GM23338 (cell line): ENCODE data around the gene CSPG4. TPM values are rescaled to one million over a fixed set of nuclear protein-coding genes. Genes with fewer than 3 reads are reported as not detected.

Experiments used
- ATAC-seq: fragments of 200-7000 bp; cut with Tn5 transposase; 3 replicates; pipeline ENCODE4 v1.9.1; 2020
- DNase-seq: peaks from one replicate; pipeline ENCODE4 v3.0.0-alpha.2; 2015; ENCODE audit warnings: low spot score
- H2AFZ ChIP-seq: fragments of 200-600 bp; sonication (generic); 2 replicates; pipeline ENCODE4 v1.8.0; 2016; ENCODE audit warnings: antibody characterized with exemption, mild to moderate bottlenecking, moderate library complexity
- H3F3A ChIP-seq: fragments of 200-600 bp; sonication (generic); replicated peaks from 2 replicates; pipeline ENCODE4 v1.8.0; 2017; ENCODE audit warnings: antibody characterized with exemption, mixed run types, low read depth
- H3K27ac ChIP-seq: fragments of 200-600 bp; sonication (generic); 2 replicates; pipeline ENCODE4 v1.6.1; 2016; ENCODE audit warnings: low read depth
- H3K27me3 ChIP-seq: fragments of 200-600 bp; sonication (generic); 2 replicates; pipeline ENCODE4 v1.8.0; 2016; ENCODE audit warnings: mild to moderate bottlenecking, mixed run types, moderate library complexity; ENCODE audit not compliant: insufficient read depth
- H3K36me3 ChIP-seq: fragments of 200-600 bp; sonication (generic); 2 replicates; pipeline ENCODE4 v1.8.0; 2016; ENCODE audit warnings: mild to moderate bottlenecking; ENCODE audit not compliant: insufficient read depth
- H3K4me1 ChIP-seq: fragments of 200-600 bp; sonication (generic); 2 replicates; pipeline ENCODE4 v1.8.0; 2016; ENCODE audit warnings: mild to moderate bottlenecking, moderate library complexity; ENCODE audit not compliant: insufficient read depth
- H3K4me2 ChIP-seq: fragments of 200-600 bp; sonication (generic); 2 replicates; pipeline ENCODE4 v1.7.1; 2017; ENCODE audit warnings: mixed run types
- H3K4me3 ChIP-seq: fragments of 200-600 bp; sonication (generic); 2 replicates; pipeline ENCODE4 v1.6.1; 2016; ENCODE audit warnings: mixed run types
- H3K79me2 ChIP-seq: fragments of 200-600 bp; sonication (generic); replicated peaks from 2 replicates; pipeline ENCODE4 v1.8.0; 2017; ENCODE audit warnings: mild to moderate bottlenecking; ENCODE audit not compliant: insufficient read depth
- H3K9me2 ChIP-seq: fragments of 200-600 bp; sonication (generic); 2 replicates; pipeline ENCODE4 v1.8.0; 2017; ENCODE audit not compliant: insufficient read depth
- H4K20me1 ChIP-seq: fragments of 200-600 bp; sonication (generic); replicated peaks from 2 replicates; pipeline ENCODE4 v1.8.0; 2017; ENCODE audit warnings: mild to moderate bottlenecking; ENCODE audit not compliant: insufficient read depth
- H3K27ac Mint-ChIP-seq: 2 replicates; pipeline ENCODE4 v1.8.0; 2020; ENCODE audit warnings: inconsistent platforms, mild to moderate bottlenecking, moderate library complexity, mixed read lengths
- H3K27me3 Mint-ChIP-seq: 3 replicates; pipeline ENCODE4 v1.8.0; 2022; ENCODE audit warnings: low read depth, mild to moderate bottlenecking, moderate library complexity, mixed read lengths, inconsistent platforms; ENCODE audit not compliant: insufficient read depth, poor library complexity
- H3K36me3 Mint-ChIP-seq: 3 replicates; pipeline ENCODE4 v1.8.0; 2021; ENCODE audit warnings: low read depth, mild to moderate bottlenecking, inconsistent platforms, moderate library complexity, mixed read lengths
- H3K4me1 Mint-ChIP-seq: 3 replicates; pipeline ENCODE4 v1.8.0; 2020; ENCODE audit warnings: mild to moderate bottlenecking, inconsistent platforms, mixed read lengths
- H3K4me3 Mint-ChIP-seq: 3 replicates; pipeline ENCODE4 v1.8.0; 2021; ENCODE audit warnings: moderate library complexity, mild to moderate bottlenecking, inconsistent platforms, mixed read lengths
- H3K9me3 Mint-ChIP-seq: 3 replicates; pipeline ENCODE4 v1.8.0; 2020; ENCODE audit warnings: moderate library complexity, mild to moderate bottlenecking, inconsistent platforms, mixed read lengths
- CREB1 ChIP-seq: fragments of 250-450 bp; sonication (Bioruptor Pico); IDR thresholded peaks from 2 replicates; pipeline ENCODE4 v1.5.0; 2020; ENCODE audit warnings: low read depth, mild to moderate bottlenecking, moderate library complexity
- EZH2 ChIP-seq: fragments of 200-600 bp; sonication (generic); IDR thresholded peaks from one replicate; pipeline ENCODE4 v1.8.0; 2017; ENCODE audit warnings: antibody characterized with exemption, mild to moderate bottlenecking, low read depth; ENCODE audit not compliant: unreplicated experiment
- JUNB ChIP-seq: IDR thresholded peaks from one replicate; pipeline ENCODE4 v1.6.1; 2016; ENCODE audit warnings: antibody characterized with exemption; ENCODE audit not compliant: unreplicated experiment
- NANOG ChIP-seq: IDR thresholded peaks from 2 replicates; pipeline ENCODE4 v1.6.1; 2016; ENCODE audit warnings: antibody characterized with exemption, borderline replicate concordance
- POLR2AphosphoS5 ChIP-seq: IDR thresholded peaks from 2 replicates; pipeline ENCODE4 v1.6.1; 2016; ENCODE audit warnings: antibody characterized with exemption, low read depth
- REST ChIP-seq: IDR thresholded peaks from one replicate; pipeline ENCODE4 v1.6.1; 2018; ENCODE audit warnings: antibody characterized with exemption; ENCODE audit not compliant: unreplicated experiment
- STAT1 ChIP-seq: IDR thresholded peaks from one replicate; pipeline ENCODE4 v1.6.1; 2016; ENCODE audit warnings: antibody characterized with exemption; ENCODE audit not compliant: unreplicated experiment
- ZNF114 ChIP-seq: fragments of 250-450 bp; sonication (Bioruptor Pico); IDR thresholded peaks from 2 replicates; pipeline ENCODE4 v1.5.0; 2020; ENCODE audit warnings: mild to moderate bottlenecking, moderate library complexity
- ZNF331 ChIP-seq: fragments of 250-450 bp; sonication (Bioruptor Pico); IDR thresholded peaks from 2 replicates; pipeline ENCODE4 v1.5.0; 2020; ENCODE audit warnings: low read depth, mild to moderate bottlenecking, moderate library complexity
- polyA plus RNA-seq: library from polyadenylated mRNA; unstranded; fragments of >200 nt; fragmentation: Nextera tagmentation; extraction: Ambion mirVana; gene quantifications from 2 replicates; pipeline ENCODE4 v1.2.1, GENCODE V29; 2016
- total RNA-seq: library from RNA; depleted of rRNA; stranded (reverse); fragments of >200 nt; shearing (Covaris generic); gene quantifications from 2 replicates; pipeline ENCODE4 v1.2.3, GENCODE V29; 2014
- TF ChIP-seq, protein P1 (sequence below): fragments of 250-450 bp; sonication (Bioruptor Pico); IDR thresholded peaks from 2 replicates; pipeline ENCODE4 v1.5.0; 2020; ENCODE audit warnings: mild to moderate bottlenecking, moderate library complexity
- TF ChIP-seq, protein P2 (sequence below), 2 experiments: fragments of 200-600 bp in 1 of 2; sonication (generic) in 1 of 2; conservative IDR thresholded peaks; 2 replicates each; pipeline versions ENCODE4 v1.5.1 to v1.6.1; 2016 to 2017; ENCODE audit warnings: antibody characterized with exemption in 2 of 2, low read depth in 2 of 2, mild to moderate bottlenecking in 2 of 2, moderate library complexity in 1 of 2

The CSPG4 gene
- total and polyA plus RNA-seq, 2 experiments from 2014 or later, result 0.27 to 4.0 TPM

GRCh38 chr15:75677465-75678323 is 35.0 kb downstream of the CSPG4 start:
- ATAC-seq (no peak), DNase-seq (no peak)
- H3K36me3 Mint-ChIP-seq, result no peaks in the 10 kb centered on the region; the same call in 2 of the 3 replicates
- Histone ChIP-seq H3K79me2 (no peaks in the 10 kb centered on the region), H3K9me2 (no peaks in the 10 kb centered on the region), H4K20me1 (no peaks in the 10 kb centered on the region), H2AFZ (no peak overlapping the region), H3K36me3 (no peaks in the 10 kb centered on the region), H3K27me3 (no peaks in the 10 kb centered on the region), H3K27ac (no peak overlapping the region), H3K4me1 (peaks cover 17% of the 10 kb centered on the region), H3F3A (peaks cover 12% of the 10 kb centered on the region; the same call in 1 of the 2 replicates), H3K4me3 (no peak overlapping the region), H3K4me2 (no peak overlapping the region)
- no peak overlapping the region for H3K4me3 Mint-ChIP-seq
- no peaks in the 10 kb centered on the region for H3K9me3 Mint-ChIP-seq
- TF ChIP-seq ZNF114 (CRISPR knock-in tag) (no peak), POLR2AphosphoS5 (no peak), NANOG (no peak), JUNB (no peak), EZH2 (no peak), CREB1 (no peak), REST (no peak), STAT1 (no peak), ZNF331 (CRISPR knock-in tag) (no peak)
- TF ChIP-seq, protein P1, sequence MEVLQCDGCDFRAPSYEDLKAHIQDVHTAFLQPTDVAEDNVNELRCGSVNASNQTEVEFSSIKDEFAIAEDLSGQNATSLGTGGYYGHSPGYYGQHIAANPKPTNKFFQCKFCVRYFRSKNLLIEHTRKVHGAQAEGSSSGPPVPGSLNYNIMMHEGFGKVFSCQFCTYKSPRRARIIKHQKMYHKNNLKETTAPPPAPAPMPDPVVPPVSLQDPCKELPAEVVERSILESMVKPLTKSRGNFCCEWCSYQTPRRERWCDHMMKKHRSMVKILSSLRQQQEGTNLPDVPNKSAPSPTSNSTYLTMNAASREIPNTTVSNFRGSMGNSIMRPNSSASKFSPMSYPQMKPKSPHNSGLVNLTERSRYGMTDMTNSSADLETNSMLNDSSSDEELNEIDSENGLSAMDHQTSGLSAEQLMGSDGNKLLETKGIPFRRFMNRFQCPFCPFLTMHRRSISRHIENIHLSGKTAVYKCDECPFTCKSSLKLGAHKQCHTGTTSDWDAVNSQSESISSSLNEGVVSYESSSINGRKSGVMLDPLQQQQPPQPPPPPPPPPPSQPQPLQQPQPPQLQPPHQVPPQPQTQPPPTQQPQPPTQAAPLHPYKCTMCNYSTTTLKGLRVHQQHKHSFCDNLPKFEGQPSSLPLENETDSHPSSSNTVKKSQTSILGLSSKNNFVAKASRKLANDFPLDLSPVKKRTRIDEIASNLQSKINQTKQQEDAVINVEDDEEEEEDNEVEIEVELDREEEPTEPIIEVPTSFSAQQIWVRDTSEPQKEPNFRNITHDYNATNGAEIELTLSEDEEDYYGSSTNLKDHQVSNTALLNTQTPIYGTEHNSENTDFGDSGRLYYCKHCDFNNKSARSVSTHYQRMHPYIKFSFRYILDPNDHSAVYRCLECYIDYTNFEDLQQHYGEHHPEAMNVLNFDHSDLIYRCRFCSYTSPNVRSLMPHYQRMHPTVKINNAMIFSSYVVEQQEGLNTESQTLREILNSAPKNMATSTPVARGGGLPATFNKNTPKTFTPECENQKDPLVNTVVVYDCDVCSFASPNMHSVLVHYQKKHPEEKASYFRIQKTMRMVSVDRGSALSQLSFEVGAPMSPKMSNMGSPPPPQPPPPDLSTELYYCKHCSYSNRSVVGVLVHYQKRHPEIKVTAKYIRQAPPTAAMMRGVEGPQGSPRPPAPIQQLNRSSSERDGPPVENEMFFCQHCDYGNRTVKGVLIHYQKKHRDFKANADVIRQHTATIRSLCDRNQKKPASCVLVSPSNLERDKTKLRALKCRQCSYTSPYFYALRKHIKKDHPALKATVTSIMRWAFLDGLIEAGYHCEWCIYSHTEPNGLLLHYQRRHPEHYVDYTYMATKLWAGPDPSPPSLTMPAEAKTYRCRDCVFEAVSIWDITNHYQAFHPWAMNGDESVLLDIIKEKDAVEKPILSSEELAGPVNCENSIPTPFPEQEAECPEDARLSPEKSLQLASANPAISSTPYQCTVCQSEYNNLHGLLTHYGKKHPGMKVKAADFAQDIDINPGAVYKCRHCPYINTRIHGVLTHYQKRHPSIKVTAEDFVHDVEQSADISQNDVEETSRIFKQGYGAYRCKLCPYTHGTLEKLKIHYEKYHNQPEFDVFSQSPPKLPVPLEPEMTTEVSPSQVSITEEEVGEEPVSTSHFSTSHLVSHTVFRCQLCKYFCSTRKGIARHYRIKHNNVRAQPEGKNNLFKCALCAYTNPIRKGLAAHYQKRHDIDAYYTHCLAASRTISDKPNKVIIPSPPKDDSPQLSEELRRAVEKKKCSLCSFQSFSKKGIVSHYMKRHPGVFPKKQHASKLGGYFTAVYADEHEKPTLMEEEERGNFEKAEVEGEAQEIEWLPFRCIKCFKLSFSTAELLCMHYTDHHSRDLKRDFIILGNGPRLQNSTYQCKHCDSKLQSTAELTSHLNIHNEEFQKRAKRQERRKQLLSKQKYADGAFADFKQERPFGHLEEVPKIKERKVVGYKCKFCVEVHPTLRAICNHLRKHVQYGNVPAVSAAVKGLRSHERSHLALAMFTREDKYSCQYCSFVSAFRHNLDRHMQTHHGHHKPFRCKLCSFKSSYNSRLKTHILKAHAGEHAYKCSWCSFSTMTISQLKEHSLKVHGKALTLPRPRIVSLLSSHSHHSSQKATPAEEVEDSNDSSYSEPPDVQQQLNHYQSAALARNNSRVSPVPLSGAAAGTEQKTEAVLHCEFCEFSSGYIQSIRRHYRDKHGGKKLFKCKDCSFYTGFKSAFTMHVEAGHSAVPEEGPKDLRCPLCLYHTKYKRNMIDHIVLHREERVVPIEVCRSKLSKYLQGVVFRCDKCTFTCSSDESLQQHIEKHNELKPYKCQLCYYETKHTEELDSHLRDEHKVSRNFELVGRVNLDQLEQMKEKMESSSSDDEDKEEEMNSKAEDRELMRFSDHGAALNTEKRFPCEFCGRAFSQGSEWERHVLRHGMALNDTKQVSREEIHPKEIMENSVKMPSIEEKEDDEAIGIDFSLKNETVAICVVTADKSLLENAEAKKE (CRISPR knock-in tag), result no peak
- TF ChIP-seq, protein P2, sequence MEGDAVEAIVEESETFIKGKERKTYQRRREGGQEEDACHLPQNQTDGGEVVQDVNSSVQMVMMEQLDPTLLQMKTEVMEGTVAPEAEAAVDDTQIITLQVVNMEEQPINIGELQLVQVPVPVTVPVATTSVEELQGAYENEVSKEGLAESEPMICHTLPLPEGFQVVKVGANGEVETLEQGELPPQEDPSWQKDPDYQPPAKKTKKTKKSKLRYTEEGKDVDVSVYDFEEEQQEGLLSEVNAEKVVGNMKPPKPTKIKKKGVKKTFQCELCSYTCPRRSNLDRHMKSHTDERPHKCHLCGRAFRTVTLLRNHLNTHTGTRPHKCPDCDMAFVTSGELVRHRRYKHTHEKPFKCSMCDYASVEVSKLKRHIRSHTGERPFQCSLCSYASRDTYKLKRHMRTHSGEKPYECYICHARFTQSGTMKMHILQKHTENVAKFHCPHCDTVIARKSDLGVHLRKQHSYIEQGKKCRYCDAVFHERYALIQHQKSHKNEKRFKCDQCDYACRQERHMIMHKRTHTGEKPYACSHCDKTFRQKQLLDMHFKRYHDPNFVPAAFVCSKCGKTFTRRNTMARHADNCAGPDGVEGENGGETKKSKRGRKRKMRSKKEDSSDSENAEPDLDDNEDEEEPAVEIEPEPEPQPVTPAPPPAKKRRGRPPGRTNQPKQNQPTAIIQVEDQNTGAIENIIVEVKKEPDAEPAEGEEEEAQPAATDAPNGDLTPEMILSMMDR (conservative IDR thresholded peaks at IDR 0.05; ENCODE audit: low read depth in 2 of 2), result no peak
- peaks cover 14% of the 10 kb centered on the region for H3K27me3 Mint-ChIP-seq
- peaks cover 33% of the 10 kb centered on the region for H3K4me1 Mint-ChIP-seq
- H3K27ac Mint-ChIP-seq, result no peak overlapping the region
